Activated naive CD4-positive, alpha-beta T cell treated with anti-CD3 and anti-CD28 coated beads, Interleukin-2, amount 50 U/mL, for 16 hours (primary cell): ENCODE measurements around the gene DDTL.
"Not testable (repeated sequence)": the region's sequence is repeated elsewhere in the genome, so short reads cannot be mapped to it uniquely, and the experiment has no call there.

Experiments used
- DNase-seq: peaks from one replicate; pipeline ENCODE4 v3.0.0-alpha.2; 2020

DDTL gene

DNA sequence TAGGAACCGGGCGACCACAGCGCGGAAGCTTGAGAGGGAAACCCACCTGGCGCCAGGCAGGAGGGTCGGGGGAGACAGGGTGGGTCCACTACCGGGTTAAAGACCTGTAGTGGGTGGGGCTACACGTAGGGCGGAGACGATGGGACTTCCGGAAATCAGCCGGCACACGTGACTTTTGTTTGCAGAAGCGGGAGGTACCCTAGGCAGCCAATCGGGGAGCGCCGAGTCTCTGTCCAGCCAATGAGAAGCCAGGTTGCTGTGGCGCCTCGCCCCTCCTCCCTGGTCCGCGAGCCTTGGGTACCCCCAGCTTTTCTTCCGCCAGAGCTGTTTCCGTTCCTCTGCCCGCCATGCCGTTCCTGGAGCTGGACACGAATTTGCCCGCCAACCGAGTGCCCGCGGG lies at the start of gene DDTL:
Gene DDTL (plus strand): TSS at position 321 of the 400 bp plus-strand sequence. CDS start 27 bp downstream, at position 348.
- DNase-seq = not testable (repeated sequence)

GRCh38 chr22:23920267-23920611 lies 46.4 kb upstream of the DDTL start:
- DNase-seq = not testable (repeated sequence)

- not testable (repeated sequence) for DNase-seq
Measured at GRCh38 chr22:23921586-23922201, 45.0 kb upstream of the DDTL start.

DNA sequence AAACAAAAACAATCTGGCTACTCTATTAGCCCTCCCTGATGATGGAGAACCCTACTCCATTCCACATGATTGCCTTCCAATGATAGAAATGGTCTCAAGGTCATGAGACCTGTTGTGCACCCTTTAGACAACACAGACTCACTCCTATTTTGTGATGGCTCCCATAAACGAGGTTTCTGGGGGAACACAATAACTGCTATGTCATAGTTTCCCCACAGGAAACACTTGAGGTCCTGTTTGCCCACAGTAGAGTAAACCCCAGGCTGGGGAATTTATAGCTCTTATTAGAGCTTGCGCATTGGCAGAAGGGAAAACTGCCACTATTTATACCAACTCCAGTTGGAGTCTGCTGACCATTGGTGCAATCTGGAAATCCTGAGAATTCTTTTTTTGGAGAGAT lies 43.8 kb upstream of the DDTL start:
- DNase-seq = no peak

GRCh38 chr22:23925020-23925606 lies 41.6 kb upstream of the DDTL start:
- DNase-seq = no peak

DNA sequence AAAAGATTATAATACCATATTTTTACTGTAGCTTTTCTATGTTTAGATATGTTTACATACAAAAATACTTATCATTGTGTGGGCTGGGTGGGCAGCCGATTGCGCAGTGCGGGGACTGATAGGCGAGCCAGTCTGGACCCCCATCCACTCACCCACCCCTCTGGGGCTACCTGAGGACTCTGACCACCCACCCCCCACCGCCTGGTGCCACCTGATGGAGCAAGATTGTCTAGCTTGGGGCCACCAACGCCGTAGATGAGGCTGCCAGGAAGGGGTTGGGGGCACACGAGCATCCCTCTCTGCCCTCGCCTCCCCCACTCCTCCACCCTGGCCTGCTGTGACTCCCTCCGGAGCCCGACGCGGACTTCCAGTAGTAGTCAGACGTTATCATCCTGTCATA lies 40.1 kb upstream of the DDTL start:
- DNase-seq = no peak

GRCh38 chr22:23938328-23939016 lies 28.2 kb upstream of the DDTL start:
- DNase-seq = no peak

DNA sequence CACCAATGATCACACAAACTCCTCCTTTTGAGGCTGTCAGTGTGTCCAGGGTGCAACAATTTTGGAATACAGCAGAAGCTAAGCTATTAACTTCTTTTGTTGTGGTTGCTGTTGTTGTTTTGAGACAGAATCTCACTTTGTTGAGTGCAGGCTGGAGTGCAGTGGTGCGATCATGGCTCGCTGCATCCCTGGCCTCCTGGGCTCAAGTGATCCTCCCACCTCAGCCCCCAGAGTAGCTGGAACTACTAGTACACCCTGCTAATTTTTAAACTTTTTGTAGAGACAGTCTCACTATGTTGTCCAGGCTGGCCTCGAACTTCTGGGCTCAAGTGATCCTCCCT lies 27.7 kb upstream of the DDTL start:
- no peak for DNase-seq

DNA sequence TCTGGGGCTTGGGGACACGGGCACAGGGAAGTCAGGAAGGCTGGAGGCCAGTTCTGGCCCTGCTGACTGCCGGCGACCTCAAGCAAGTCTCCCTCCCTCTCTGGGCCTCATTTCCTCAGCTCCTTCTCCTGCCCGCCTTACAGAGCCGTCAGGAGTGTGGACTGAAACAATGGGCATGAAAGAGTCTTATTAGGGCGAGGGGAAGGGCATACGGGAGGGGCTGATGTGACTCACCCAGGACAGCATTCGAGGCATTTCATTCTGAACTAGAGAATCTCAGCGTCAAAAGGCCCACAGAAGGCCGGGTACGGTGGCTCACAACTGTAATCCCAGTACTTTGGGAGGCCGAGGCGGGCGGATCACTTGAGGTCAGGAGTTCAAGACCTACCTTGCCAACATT lies 26.5 kb upstream of the DDTL start:
- not testable (repeated sequence) for DNase-seq

GRCh38 chr22:23947391-23947790 lies 19.3 kb upstream of the DDTL start:
- DNase-seq = not testable (repeated sequence)

- not testable (repeated sequence) for DNase-seq
Measured at GRCh38 chr22:23949764-23950163, 16.9 kb upstream of the DDTL start.

GRCh38 chr22:23951383-23951782 lies 15.3 kb upstream of the DDTL start:
- DNase-seq = not testable (repeated sequence)

DNA sequence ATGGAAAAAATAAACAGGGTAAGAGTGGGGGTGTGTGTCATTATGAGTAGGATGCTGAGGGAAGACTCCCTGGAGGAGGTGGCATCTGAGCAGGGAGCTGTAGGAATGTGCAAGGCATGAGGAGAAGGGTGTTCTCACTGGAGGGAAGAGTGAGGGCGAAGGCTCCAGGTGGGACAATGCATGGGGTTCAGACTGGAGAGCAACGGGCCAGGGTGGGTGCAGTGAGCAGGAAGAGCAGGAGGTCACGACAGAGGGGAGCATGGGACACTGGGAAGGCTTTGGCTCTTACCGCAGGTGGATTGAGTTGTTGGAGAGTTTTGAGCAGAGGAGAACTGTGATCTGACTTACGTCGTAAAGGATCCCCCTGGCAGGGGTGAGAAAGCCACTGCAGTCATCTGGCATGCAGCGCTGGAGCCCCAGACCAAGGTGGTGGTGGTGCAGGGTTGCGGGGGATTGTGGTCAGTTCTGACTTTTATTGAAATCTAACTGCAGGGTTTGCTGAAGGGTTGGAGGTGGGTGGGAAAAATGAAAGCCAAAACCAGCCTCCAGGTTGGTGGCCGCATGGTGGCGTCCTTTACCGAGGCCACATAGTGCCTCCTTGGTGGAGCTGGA lies 13.8 kb upstream of the DDTL start:
- DNase-seq = not testable (repeated sequence)

DNA sequence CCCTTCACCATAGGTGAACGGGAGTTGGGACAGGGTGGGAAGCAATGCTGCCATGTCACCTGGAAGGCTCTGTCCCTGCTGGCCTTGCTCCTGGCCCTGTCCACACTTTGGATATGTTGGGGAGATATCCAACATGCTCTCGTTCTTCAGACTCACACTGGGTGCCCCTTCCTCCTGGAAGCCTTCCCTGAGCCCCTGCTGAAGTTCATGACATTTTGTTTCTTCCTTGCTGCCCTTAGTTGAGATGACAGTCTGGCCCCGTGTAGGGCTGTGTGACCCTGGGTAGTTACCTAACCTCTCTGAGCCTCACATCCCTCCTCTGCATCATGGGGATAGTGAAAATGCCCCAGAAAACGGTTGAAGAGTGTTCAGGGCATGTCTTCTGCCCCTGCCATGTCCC lies 13.2 kb upstream of the DDTL start:
- not testable (repeated sequence) for DNase-seq

DNA sequence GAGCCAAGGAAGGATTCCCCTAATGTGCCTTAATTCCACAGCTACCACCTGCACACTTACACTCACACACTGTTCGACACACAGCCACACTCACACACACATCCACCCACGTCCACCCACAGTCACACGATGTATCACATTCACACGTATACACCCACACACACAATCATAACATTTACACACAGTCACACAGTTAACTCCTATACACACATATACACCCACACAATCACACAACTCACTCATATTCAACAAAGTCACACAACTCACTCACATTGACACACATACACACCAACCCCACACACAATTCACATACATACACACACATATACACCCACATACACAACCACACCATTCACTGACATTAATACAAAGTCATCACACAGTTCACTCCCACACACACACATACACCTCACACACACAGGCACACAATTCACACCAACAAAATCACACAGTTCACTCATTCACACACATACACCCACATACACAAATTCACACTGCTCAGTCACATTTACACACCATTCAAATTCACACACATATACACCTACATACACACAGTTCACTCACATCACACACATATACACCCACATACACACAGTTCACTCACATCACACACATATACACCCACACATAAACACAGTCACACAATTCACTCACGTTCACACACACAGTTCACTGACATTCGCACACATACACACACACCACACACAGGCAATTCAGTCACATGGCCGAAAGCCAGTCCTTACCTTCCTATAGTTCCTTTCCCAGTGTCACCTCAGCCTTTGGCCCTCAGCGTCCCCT lies 12.3 kb upstream of the DDTL start:
- DNase-seq = not testable (repeated sequence)

GRCh38 chr22:23954991-23955305 lies 11.7 kb upstream of the DDTL start:
- not testable (repeated sequence) for DNase-seq

DNA sequence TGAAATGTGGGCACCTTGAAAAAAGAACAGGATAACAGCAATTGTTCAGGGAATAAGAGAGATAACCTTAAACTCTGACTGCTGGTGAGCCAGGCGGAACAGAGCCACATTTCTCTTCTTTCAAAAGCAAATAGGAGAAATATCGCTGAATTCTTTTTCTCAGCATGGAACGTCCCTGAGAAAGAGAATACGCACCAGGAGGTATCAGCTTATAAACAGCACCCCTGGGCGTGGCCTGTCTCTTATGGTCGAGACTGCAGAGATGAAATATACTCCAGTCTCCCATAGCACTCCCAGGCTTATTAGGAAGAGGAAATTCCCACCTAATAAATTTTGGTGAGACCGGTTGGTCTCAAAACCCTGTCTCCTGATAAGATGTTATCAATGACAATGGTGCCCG lies 10.8 kb upstream of the DDTL start:
- not testable (repeated sequence) for DNase-seq

DNA sequence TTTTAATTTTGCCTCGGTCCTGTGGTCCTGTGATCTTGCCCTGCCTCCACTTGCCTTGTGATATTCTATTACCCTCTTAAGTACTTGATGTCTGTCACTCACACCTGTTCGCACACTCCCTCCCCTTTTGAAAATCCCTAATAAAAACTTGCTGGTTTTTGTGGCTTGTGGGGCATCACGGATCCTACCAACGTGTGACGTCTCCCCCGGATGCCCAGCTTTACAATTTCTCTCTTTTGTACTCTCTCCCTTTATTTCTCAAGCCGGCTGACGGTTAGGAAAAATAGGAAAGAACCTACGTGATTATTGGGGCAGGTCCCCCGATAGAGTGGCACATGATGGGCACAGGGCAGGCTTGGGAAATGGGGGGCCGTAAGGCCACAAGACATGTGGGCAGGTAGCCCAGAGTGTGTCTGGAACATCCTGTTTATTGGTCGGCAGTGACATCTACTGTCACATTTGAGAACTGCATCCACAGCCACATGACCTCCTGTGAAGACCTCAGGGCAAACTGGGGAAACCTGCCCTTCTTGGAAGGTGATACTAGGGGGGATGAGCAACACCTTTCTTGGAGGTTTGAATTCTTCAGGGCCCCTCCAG lies 10.3 kb upstream of the DDTL start:
- peak; percentile 74 for DNase-seq

DNA sequence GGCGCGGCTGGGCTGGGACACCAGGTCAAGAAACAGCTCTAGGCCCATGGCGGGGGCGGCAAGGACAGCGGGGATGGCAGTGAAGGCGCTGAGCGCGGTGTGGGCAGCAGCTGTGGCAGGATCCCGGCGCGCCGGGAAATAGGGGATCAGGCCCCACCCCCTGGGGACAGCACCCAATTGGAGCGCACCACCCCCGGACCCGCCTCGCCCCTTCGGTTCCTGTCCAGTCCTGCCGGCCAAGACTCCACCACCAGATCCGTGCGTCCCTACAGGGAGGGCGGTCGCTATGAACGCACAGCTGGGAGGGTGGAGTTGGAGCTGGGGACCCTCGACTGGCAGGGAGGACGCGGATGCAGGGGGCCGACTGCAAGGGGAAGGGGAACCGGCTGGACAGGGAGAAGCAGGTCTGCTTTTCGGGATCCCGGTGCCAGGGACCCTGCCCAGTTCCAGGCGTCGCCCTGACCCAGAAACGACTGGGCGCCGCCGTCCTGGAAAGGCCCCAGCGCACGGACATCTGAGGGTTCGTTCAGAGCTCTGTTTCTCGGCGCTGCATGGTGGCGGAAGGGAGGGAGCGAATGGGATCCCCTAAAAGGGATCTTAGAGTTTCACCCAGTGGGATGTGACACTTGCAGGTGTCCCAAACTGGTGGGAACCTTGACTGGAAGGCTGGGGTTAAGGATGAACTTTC lies 5.5 kb upstream of the DDTL start, which contains the start of gene GSTT2B:
Gene GSTT2B (minus strand): TSS at position 112 of the 688 bp plus-strand sequence. CDS start 64 bp downstream, at position 48.
- DNase-seq = not testable (repeated sequence)

- not testable (repeated sequence) for DNase-seq
Measured at GRCh38 chr22:23966094-23966493, 594 bp upstream of the DDTL start.

DNA sequence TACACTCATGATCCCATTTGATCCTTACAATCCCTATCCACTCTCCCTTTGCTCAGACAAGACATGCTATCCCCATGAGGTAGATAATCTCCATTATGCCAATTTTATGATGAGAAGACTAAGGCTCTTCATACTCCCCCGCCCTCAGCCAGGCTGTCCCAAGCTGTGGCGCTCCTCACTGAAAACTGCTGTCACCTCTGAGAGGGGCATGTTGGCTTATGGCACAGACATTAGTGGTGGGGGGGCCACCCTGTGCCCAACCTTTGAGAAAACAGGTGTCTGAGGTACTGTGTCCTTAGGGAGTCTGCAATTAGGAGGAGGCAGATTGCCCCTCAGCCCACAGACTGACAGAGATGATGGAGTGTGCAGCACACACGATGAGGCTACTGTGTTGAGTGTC lies 2.4 kb downstream of the DDTL start:
- DNase-seq = no peak

DNA sequence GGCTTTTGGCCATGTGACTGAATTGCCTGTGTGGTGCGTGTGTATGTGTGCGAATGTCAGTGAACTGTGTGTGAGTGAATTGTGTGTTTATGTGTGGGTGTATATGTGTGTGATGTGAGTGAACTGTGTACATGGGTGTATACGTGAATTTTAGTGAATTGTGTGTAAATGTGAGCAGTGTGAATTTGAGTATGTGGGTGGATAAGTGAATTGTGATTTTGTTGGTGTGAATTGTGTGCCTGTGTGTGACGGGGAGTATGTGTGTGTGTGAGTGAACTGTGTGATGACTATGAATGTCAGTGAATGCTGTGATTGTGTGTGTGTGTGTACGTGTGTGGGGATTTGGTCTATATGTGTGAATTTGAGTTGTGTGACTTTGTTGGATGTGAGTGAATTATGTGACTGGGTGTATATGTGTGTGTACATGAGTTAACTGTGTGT lies 3.5 kb downstream of the DDTL start:
- DNase-seq = no peak
